WTC11 (cell line): ENCODE data around the gene TCF3. TPM values are rescaled to one million over a fixed set of nuclear protein-coding genes. Genes with fewer than 3 reads are reported as not detected.
A peak's percentile ranks its signal among the peaks of the same experiment; 100 is the strongest.

Source experiments
- ATAC-seq: fragments of 200-7000 bp; cut with Tn5 transposase; 2 replicates; pipeline ENCODE4 v1.10.0; 2021; ENCODE audit warnings: mild to moderate bottlenecking, moderate library complexity
- CTCF ChIA-PET: fragments of 300-600 bp; sonication (Branson Sonifier 250); formaldehyde crosslinking; loops from one replicate; lab custom pipeline; 2021; ENCODE audit warnings: antibody characterized with exemption; lab: Charles Lee
- POLR2A ChIA-PET: fragments of 350-600 bp; sonication (Branson Sonifier 250); formaldehyde crosslinking; loops from one replicate; lab custom pipeline; 2021; ENCODE audit warnings: antibody characterized with exemption; lab: Charles Lee
- DNase-seq: peaks from one replicate; pipeline ENCODE4 v3.0.0; 2021; ENCODE audit warnings: low spot score
- H3K27ac Mint-ChIP-seq: 2 replicates; pipeline ENCODE4 v1.8.0; 2021; ENCODE audit warnings: mixed read lengths
- H3K27me3 Mint-ChIP-seq: 2 replicates; pipeline ENCODE4 v1.8.0; 2021; ENCODE audit warnings: low read depth, mild to moderate bottlenecking, moderate library complexity, mixed read lengths
- H3K36me3 Mint-ChIP-seq: 2 replicates; pipeline ENCODE4 v1.8.0; 2021; ENCODE audit warnings: mixed read lengths
- H3K4me1 Mint-ChIP-seq: 2 replicates; pipeline ENCODE4 v1.8.0; 2022; ENCODE audit warnings: mixed read lengths
- H3K4me3 Mint-ChIP-seq: 2 replicates; pipeline ENCODE4 v1.8.0; 2021; ENCODE audit warnings: mild to moderate bottlenecking, moderate library complexity, mixed read lengths
- H3K9me3 Mint-ChIP-seq: 2 replicates; pipeline ENCODE4 v1.8.0; 2021; ENCODE audit warnings: mixed read lengths
- ATF1 ChIP-seq: sonication (generic); formaldehyde crosslinking; IDR thresholded peaks from 2 replicates; pipeline ENCODE4 v1.8.1; 2023; ENCODE audit warnings: mild to moderate bottlenecking, moderate library complexity, missing genetic modification reagents
- E2F4 ChIP-seq: sonication (generic); formaldehyde crosslinking; IDR thresholded peaks from 2 replicates; pipeline ENCODE4 v1.8.1; 2022; ENCODE audit warnings: low read depth, mild to moderate bottlenecking, moderate library complexity, missing genetic modification reagents, borderline replicate concordance
- EMX1 ChIP-seq: fragments of 250-450 bp; sonication (Bioruptor Pico); IDR thresholded peaks from 2 replicates; pipeline ENCODE4 v1.8.0; 2021; ENCODE audit warnings: mild to moderate bottlenecking
- ESRRA ChIP-seq: sonication (generic); formaldehyde crosslinking; IDR thresholded peaks from 2 replicates; pipeline ENCODE4 v1.8.1; 2022; ENCODE audit warnings: mild to moderate bottlenecking, missing genetic modification reagents, borderline replicate concordance
- FOXJ3 ChIP-seq: sonication (generic); formaldehyde crosslinking; IDR thresholded peaks from 2 replicates; pipeline ENCODE4 v1.9.0; 2021; ENCODE audit warnings: missing genetic modification reagents, mild to moderate bottlenecking, borderline replicate concordance
- GABPB1 ChIP-seq: sonication (generic); formaldehyde crosslinking; IDR thresholded peaks from 2 replicates; pipeline ENCODE4 v1.8.1; 2023; ENCODE audit warnings: mild to moderate bottlenecking, missing genetic modification reagents
- IRF1 ChIP-seq: sonication (generic); formaldehyde crosslinking; IDR thresholded peaks from 2 replicates; pipeline ENCODE4 v1.8.0; 2023; ENCODE audit warnings: missing genetic modification reagents
- MLX ChIP-seq: sonication (generic); formaldehyde crosslinking; IDR thresholded peaks from 2 replicates; pipeline ENCODE4 v1.8.1; 2023; ENCODE audit warnings: mild to moderate bottlenecking, missing genetic modification reagents, moderate library complexity
- NFYB ChIP-seq: sonication (generic); formaldehyde crosslinking; conservative IDR thresholded peaks from 2 replicates; pipeline ENCODE4 v1.8.0; 2022; ENCODE audit warnings: low read depth, missing genetic modification reagents
- OVOL2 ChIP-seq: fragments of 250-450 bp; sonication (Bioruptor Pico); IDR thresholded peaks from 2 replicates; pipeline ENCODE4 v1.9.0; 2021; ENCODE audit warnings: mild to moderate bottlenecking, borderline replicate concordance
- PRDM15 ChIP-seq: sonication (generic); formaldehyde crosslinking; IDR thresholded peaks from 2 replicates; pipeline ENCODE4 v1.8.0; 2022; ENCODE audit warnings: missing genetic modification reagents
- RELA ChIP-seq: sonication (generic); formaldehyde crosslinking; IDR thresholded peaks from 2 replicates; pipeline ENCODE4 v1.8.1; 2022; ENCODE audit warnings: missing genetic modification reagents, mild to moderate bottlenecking, borderline replicate concordance
- RORB ChIP-seq: fragments of 250-450 bp; sonication (Bioruptor Pico); IDR thresholded peaks from 2 replicates; pipeline ENCODE4 v1.9.0; 2021; ENCODE audit warnings: mild to moderate bottlenecking
- SMAD3 ChIP-seq: sonication (generic); formaldehyde crosslinking; IDR thresholded peaks from 2 replicates; pipeline ENCODE4 v1.8.0; 2022; ENCODE audit warnings: missing genetic modification reagents, mild to moderate bottlenecking, borderline replicate concordance
- USF1 ChIP-seq: sonication (generic); formaldehyde crosslinking; IDR thresholded peaks from 2 replicates; pipeline ENCODE4 v1.8.0; 2022; ENCODE audit warnings: mild to moderate bottlenecking, missing genetic modification reagents
- ZNF121 ChIP-seq: sonication (generic); formaldehyde crosslinking; IDR thresholded peaks from 2 replicates; pipeline ENCODE4 v1.8.0; 2023; ENCODE audit warnings: missing genetic modification reagents
- ZNF317 ChIP-seq: sonication (generic); formaldehyde crosslinking; IDR thresholded peaks from 2 replicates; pipeline ENCODE4 v1.8.1; 2023; ENCODE audit warnings: low read depth, mild to moderate bottlenecking, moderate library complexity, missing genetic modification reagents, borderline replicate concordance
- ZNF396 ChIP-seq: fragments of 250-450 bp; sonication (Bioruptor Pico); IDR thresholded peaks from 2 replicates; pipeline ENCODE4 v1.8.0; 2021; ENCODE audit warnings: mild to moderate bottlenecking, moderate library complexity, borderline replicate concordance
- ZNF425 ChIP-seq: fragments of 250-450 bp; sonication (Bioruptor Pico); conservative IDR thresholded peaks from 2 replicates; pipeline ENCODE4 v1.9.0; 2021; ENCODE audit warnings: mild to moderate bottlenecking
- ZSCAN18 ChIP-seq: fragments of 250-450 bp; sonication (Bioruptor Pico); IDR thresholded peaks from 2 replicates; pipeline ENCODE4 v2.1.2; 2022; ENCODE audit warnings: mild to moderate bottlenecking, moderate library complexity
- total RNA-seq: library from RNA; stranded (reverse); gene quantifications from 3 replicates; pipeline ENCODE4 v1.2.3, GENCODE V29; 2021

TCF3 gene
- total RNA-seq, 1 experiment from 2014 or later: 324 TPM

GRCh38 chr19:1602091-1602707 lies 50.2 kb downstream of the TCF3 start (continued):
- TF ChIP-seq PRDM15 (CRISPR knock-in tag) (no peak), ZSCAN18 (CRISPR knock-in tag) (no peak), ZNF121 (CRISPR knock-in tag) (no peak), ZNF317 (CRISPR knock-in tag) (no peak), OVOL2 (CRISPR knock-in tag) (no peak), ESRRA (no peak), USF1 (CRISPR knock-in tag) (no peak), E2F4 (CRISPR knock-in tag) (no peak), SMAD3 (CRISPR knock-in tag) (no peak), ZNF425 (CRISPR knock-in tag) (no peak)

- CTCF ChIA-PET: interaction anchor here (0.7 to 2.4 kb wide), 7 partner anchors 8 to 225 kb away, joined by 3 to 11 read pairs (median 5); no protein-coding TSS in a partner anchor
- no peak for ATAC-seq
- TF ChIP-seq GABPB1 (CRISPR knock-in tag) (no peak), MLX (CRISPR knock-in tag) (no peak), ZNF317 (CRISPR knock-in tag) (no peak), NFYB (no peak), RORB (no peak), ZNF396 (no peak), FOXJ3 (no peak), IRF1 (CRISPR knock-in tag) (no peak), ZNF121 (CRISPR knock-in tag) (no peak), ATF1 (no peak), RELA (no peak), EMX1 (CRISPR knock-in tag) (no peak)
- TF ChIP-seq, all 79 proteins: peak for 0
- no peaks in the 10 kb centered on the region for H3K9me3 Mint-ChIP-seq
- POLR2A ChIA-PET: no interaction called here
- DNase-seq: no peak
- H3K4me3 Mint-ChIP-seq: no peak overlapping the region
- H3K4me1 Mint-ChIP-seq: peaks cover 7% of the 10 kb centered on the region; the same call in 1 of the 2 replicates
- peak overlapping the region; percentile 80; the same call in 1 of the 2 replicates for H3K27ac Mint-ChIP-seq
- H3K27me3 Mint-ChIP-seq: no peaks in the 10 kb centered on the region
- H3K36me3 Mint-ChIP-seq: peaks cover 23% of the 10 kb centered on the region
These were observed 50.8 kb downstream of the TCF3 start for GRCh38 chr19:1601613-1602064.
